ENCODE results near the gene C1QTNF12.
"Not testable (repeated sequence)": the region's sequence is repeated elsewhere in the genome, so short reads cannot be mapped to it uniquely, and the experiment has no call there.

The C1QTNF12 gene

DNA sequence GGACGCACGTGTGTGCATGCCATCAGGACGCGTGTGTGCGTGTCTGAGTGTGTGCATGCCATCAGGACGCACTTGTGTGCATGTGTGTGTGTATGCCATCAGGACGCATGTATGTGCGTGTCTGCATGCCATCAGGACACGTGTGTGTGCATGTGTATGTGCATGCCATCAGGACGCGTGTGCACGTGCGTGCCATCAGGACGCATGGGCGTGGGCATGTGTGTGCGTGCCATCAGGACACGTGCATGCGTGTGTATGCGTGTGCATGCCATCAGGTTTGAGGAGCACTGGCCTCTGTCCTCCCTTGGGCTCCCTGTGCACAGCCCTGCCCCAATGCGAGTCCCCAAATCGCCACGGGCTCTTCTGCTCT, 12.6 kb upstream of the C1QTNF12 start:
- no peak for DNase-seq

DNA sequence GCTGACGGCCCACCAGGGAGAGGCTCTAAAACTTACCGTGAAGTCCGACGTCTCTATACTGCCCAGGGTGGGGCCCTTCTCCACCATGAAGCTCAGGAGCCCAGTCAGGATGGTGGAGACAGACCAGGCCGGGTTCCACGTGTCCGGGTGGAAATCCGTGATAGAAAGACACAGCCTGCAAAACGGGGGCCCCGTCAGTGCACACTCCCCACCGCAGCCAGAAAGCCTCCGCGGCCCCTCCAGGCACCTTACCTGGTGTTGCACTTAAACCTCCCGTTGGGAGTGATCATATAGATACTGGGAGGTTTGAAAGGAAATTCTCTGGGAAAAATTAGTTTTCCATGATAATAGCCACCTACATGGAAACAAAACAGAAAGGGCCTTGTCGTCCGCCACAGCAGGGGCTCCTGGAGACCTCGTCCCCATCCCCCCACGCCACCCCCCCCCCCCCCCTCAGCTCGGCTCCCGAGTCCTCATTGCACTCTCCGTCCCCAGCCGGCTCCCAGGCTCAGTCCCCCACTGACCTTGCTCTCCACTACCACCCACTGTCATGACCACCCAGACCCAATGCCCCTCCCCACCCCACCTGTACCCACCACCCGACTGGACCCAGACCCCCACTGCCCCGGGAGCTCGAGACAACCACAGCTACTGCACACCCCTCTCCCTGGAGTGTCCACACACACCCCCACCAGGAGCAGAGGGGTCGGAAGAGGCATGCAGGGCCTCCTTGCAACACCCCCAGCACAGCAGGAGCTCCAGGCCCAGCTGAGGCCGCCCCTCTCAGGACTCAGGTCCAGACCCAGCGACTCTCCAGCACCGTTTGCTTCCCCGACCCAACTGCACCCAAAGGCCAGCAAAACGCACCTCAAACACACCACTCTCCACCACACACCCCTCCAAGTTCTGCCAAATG, 10.7 kb upstream of the C1QTNF12 start:
- DNase-seq: no peak

DNA sequence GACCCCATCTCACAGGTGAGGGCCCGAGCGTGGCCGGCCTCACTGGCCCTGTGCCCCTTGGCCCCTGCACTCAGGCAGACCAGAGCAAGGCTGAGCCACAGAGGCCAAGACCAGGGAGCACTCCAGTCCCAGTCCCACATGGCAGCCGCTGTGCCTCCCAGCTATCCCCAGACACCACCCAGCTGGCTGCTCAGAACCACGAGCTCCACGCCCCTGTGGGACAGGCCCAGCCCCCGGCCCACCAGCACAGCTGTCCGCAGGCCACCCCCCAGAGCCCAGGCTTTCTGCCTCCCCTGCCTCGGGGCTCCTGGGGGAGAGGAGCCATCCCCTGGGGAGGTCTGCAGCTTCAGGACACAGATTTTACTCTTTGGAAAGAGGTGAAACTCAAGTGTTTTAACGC, 9.1 kb upstream of the C1QTNF12 start:
- no peak for DNase-seq

DNA sequence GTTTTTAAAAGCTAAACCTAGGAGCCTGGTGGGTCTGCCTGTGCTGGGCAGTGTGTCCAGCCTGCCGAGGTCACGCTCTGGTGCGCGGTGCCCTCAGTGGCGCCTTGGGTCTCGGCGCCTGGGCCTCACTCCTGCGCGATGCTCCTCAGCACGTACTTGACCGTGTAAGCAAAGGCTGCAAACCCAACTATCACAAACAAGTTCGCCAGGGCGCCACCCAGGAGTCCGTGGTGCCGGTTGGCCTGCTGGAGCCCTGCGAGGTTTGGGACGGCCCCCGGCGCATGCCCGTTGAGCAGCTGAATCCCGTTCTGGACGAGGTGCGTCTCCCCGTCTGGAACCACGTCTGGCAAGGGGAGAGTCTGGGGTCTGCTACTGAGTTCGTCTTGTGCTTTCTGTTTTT, 8.6 kb upstream of the C1QTNF12 start:
- no peak for DNase-seq

DNA sequence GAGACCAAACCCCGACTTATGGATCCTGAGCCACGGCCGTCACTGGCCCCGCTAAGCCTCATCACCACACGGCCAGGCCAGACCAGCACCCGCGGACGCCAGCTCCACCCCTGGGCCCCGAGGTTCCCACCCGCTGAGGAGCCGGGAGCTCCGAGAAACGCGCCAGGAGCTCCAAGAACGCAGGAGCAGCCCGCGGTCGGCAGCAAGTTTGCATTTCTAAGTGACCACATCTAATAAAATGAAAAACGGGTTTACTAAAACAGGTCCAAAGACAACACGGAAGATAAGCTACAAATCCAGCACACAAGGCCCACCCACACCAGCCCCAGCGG, 8.1 kb upstream of the C1QTNF12 start:
- no peak for DNase-seq

DNA sequence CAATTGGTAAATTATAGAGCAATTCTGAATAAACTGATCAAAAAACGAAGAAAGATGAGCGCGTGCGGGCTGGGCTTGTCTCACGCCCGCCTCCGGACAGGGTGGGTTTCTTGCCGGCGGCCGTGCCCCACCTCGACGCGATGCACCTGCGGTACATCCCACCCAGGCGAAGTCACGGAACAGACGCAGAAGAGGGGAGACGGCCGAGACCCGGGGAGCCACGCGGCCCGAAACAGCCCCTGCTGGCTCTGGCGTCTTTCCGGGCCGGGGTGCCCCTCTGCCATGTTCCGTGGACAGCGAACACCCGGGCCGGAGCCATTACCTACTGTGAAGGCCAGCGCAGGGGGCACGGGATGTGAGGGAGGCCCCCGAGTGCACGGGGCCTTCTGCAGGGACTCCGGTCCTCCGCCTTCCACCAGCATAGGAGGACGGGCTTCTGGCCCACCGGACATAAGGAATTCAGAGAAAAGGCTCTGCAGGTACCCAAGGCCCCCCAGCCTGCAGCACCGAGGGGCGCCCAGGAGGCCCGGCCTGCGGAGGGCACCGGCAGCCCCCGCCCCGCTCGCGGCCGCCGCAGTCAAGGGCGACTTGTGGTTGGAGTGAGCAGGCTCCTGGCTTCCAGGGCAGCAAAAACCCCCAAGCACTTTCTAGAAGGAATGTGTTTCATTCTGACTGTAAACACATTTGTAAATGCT, 7.6 kb upstream of the C1QTNF12 start:
- no peak for DNase-seq

DNA sequence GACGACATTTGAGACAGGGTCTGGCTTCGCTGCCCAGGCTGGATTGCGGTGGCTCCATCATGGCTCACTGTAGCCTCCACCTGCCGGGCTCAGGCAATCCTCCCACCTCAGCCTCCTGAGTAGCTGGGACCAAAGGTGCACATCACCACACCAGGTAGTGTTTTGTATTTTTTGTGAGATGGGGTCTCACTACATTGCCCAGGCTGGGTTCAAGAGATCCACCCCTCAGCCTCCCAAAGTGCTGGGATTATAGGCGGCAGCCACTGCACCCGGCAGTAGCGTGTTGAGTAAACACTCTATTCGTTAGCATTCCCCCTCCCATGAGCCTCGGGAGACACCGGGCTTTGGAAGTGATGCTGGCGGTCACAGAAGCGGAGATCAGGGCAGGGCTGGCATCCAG, 6.8 kb upstream of the C1QTNF12 start:
- no peak for DNase-seq

DNA sequence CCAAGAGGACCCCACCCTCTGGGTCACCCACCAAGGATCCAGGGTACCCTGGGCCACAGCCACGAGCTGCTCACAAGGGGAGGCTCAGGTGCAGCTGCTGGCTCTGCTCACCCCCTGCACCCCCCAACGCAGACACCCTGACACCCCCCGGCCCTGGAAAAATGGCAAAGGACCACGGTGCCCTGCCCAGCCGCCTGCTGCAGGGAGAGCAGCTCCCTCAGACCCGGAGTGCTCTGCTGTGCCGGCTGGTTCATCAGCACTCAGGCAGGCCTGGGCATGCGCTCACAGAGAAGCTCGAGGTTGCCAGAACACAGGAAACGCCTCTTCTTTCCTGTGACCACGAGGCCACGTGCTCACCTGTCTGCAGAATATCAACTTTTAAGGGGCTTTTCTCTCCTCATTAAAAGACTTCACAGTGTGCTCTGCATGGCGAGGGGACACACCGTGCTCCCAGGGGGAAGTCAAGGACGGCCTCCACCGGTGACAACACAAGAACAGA, 4.3 kb upstream of the C1QTNF12 start:
- no peak for DNase-seq

DNA sequence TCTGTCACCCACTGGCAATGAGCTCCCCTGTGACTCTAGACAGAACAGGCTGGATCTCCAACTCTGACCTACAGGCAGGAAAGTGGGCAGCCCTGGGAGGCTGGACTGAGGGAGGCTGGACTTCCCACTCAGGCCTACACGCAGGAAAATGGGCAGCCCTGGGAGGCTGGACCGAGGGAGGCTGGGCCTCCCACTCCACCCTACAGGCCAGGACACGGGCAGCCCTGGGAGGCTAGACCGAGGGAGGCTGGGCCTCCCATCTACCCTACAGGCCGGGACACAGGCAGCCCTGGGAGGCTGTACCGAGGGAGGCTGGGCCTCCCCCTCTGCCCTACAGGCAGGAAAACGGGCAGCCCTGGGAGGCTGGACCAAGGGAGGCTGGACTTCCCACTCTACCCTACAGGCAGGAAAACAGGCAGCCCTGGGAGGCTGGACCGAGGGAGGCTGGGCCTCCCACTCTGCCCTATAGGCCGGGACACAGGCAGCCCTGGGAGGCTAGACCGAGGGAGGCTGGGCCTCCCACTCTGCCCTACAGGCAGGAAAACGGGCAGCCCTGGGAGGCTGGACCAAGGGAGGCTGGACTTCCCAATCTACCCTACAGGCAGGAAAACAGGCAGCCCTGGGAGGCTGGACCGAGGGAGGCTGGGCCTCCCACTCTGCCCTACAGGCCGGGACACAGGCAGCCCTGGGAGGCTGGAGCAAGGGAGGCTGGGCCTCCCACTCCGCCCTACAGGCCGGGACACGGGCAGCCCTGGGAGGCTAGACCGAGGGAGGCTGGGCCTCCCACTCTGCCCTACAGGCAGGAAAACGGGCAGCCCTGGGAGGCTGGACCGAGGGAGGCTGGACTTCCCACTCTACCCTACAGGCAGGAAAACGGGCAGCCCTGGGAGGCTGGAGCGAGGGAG, 1.7 kb upstream of the C1QTNF12 start:
- not testable (repeated sequence) for DNase-seq

DNA sequence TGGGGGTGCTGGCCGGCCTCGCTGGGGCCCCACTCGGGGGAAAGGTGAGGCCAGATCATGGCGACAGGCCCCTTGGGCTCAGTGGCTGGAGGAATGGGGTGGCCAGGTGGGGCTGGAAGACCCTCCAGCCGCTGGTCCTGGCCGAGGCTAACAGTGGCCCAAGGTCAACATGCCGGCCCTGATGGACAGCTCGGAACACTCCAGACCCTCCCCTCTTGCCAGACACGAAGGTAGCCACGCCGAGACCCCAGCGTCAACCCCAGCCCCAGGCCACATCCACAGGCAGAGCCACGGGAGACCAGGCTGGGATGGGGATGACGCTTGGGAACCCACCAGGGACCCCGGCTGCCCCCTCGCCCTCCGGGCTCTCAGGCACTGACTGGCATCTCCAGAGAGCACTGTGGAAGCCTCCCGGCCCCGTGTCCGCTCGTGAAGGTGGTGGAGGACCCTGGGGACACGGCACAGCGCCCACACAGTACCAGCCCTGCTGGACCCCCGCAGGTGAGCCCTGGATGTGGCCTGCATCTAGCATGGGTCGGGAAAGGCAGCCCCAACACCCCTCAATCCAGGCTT, 905 bp upstream of the C1QTNF12 start:
- DNase-seq: no peak

DNA sequence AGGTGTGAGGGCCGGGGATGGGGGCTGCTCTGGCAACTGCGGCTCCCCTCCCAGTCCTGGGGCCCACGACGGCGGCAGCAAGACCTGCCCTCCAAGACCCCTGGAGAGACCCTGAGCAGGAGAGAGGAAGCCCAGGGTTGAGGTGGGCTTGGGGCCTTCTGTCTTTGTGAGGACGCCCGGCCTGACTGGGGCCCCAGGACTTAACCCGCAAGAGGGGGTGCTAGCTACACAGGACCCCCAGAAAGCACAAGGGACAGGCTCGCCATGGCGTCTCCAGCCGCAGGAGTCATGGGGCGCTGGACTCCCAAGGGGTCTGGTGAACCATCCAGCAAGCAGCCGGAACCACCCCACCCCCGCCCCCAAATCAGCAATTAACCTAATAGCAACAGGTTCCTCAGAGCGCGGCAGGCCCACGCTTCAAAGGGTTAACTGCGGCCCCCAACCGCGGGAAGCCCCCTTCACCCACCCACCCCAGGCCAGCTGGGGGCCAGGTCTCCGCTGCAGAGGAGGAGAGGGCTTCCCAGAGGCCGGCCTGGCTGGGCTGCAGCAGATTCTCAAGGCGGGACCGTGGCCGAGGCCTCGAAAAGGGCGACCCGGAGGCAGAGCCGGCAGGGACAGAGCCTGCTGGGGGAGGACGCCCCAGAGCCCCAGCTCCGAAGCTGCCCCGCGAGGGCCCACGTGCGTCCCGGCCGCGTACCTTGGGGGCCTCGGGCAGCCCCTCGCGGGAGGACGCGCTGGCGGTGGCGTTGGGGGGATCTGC, 525 bp downstream of the C1QTNF12 start:
- DNase-seq: no peak

DNA sequence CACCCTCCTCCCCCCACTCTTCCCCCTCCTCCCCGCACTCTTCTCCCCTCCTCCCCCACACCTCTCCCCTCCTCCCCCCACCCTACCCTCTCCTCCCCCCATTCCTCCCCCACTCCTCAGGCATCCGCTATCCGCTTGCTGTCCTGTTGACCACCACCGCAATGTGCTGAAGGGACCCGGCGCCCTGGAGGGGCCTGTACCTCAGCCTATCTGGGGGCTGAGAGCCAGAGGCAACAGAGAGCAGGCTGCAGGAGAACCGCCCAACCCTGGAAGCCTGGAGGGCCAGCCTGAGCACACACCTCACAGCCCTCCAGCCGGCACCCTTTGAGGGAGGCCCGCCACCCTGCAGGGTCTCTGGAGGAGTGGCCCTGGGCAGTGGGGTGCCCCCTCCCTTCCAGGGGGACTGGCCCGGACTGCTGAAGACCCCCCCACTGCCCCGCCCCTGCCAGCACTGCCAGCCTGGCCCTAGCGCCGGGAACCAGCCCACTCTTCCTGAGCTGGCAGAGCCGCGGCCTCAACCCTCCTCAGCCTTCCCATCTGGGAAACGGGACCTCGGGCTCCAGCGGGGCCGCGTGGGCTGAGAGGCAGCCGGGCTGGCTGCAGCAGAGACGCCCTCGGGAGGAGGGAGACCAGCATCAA, 1.2 kb downstream of the C1QTNF12 start:
- no peak for DNase-seq

DNA sequence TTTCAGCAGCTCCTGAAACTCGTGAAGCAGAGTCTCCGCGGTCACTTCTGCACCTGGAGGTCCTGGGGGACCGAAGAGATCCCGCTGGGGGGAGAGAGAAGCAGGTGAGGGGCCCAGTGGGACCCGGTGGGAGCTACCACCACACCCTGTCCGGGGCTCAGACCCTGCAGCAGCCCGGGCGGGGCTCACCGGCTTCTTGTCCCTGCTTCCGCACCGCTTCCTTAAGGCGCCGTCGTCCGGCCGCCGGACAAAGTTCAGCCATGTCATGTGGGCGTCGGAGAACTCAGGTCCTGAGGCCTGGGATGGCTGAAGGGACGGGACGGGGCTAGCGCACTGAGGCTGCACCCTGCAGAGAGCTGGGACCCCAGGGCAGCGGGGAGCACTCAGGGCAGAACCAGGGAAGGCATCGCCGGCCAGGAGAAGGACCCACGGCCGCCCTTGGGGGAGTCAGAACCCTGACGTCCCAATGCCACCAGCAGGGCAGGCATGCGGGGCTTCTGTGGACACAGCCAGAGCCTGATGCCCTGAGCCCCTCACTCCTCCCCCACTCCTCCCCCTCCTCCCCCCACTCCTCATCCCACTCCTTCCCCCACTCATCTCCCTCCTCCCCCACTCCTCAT, 2.2 kb downstream of the C1QTNF12 start:
- no peak for DNase-seq

DNA sequence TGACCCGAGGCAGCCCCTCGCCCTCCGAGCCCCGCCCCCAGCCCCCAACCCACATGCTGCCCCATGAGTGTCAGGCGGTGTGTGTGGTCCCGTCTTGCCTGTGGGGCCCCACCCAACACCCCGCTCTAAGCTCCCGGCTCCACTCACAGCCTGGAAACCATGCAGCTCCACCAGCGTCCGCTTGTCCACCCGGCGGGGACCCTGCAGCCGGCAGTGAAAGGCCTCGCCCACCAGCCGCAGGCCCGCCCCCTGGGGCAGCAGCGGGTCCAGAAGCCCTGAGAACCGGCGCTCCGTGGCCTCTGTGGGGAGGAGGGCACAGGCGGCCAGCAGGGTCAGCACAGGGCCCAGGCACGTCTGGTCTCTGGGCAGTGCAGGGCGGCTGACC, 2.7 kb downstream of the C1QTNF12 start:
- no peak for DNase-seq

DNA sequence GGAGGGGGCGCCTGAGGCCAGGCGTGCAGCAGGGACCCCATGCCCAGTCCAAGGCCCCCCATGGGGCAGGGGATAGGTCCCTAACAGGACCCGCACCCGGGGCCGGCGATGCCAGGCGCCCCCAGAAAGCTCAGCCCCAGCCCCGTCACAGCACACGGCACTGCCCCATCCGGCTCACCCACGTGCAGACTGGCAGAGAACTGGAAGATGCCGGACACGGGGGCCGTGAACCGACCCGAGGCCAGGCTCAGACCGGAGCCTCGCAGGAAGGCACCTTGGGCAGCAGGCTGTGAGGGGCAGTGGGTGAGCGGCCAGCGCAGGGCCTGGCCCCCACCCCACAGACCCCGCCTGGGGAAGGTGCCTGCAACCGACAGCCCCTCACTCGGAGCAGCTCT, 3.3 kb downstream of the C1QTNF12 start:
- DNase-seq: no peak

DNA sequence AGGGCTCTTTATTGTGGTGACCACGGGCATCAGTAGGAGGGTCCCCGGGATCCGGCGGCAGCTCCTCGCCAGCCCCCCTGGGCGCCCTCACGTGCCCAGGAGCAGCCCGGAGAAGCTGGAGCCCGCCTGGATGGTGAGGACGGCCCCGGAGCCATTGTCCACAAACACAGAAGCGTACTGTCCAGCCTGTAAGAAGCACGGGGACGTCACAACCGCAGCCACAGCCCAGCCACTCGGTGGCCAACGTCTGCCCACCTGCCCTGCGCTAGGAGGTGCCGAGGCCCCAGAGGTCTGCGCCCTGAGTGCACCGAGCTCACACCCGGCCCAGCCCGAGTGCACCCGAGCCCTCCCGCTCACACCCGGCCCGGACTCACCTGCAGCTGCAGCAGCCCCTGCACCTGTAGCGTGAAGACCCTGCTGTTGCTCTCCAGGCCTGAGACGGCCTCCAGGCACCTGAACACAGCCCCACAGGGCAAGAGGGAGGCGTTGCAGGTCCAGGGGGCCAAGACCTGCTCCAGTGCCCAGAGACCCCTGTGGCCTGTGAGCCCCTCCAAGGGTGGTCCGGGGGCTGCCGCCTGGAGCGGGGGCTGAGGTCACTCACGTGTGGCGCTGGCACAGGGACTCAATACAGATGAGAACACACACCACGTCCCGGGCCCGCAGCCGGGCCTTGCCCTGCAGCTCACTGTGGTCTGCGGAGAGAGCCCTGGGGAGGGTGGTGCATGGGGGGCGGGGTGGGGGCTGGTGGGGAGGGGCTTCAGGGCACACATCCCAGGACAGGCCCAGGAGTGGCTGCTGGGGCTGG, 3.9 kb downstream of the C1QTNF12 start:
- DNase-seq: no peak

DNA sequence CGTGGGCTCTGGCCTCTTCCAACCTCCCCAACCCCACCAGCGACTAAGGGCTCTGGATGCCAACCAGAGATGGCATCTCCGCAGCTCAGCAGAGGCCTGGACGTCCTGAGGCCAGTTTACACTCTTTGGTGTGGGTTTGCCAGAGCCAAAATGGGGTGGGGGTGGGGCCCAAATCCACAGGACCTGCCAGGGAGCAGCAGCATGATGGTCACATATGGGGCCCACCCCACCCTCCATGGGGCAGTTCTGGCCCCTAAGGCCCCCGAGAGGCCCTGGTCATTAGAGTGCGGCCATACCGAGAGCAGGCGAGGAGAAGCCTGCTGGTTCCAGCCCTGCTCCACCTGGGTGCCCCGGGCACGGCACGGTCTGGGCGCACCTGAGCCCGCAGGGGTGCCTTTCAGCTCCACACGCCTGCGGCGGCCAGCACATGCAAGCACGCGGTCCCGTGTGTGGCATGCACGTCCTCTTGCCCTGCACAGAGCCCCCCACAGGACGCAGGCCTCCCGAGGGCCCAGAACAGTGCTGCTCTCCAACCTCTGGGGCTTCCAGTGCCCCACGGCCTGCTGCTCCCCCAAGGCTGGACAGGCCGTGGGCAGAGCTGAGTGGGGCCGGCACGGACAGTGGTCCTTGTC, 4.8 kb downstream of the C1QTNF12 start:
- no peak for DNase-seq

DNA sequence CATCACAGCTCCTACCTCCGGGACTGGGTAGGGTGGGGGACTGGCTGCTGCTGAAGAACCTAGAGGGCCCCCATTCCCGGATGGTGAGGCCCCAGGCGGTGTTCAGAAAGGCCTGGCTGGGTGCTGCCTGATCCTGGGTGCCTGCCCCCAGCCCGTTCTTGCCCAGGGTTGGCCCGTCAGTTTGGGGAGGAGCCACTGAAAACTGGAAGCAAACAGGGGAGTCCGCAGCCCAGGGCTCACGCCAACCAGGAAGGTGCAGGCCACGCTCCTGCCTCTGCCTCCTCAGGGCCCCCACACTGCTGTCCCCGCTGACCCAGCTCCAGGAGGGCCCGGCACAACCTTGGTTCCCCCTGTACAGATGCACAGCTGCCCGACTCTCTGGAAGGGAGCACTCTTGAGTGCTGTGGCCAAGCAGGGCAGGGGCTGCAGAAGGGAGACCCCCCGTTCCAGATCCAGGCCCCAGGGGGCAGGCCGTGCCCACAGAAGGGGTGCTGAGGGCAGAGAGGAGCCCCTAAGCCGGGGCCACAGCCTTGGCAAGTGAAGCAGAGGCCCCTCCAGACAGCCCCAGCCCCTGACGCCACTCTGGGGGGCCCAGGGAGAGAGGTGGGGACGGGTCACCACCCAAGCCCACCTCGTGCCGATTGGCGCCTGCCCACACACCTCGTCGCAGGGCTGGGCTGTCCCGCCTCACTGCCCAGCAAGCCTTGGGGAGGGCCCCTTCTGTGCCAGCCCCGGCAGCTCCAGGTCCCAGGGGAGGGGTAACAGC, 5.5 kb downstream of the C1QTNF12 start:
- DNase-seq: peak; percentile 30 to 35

DNA sequence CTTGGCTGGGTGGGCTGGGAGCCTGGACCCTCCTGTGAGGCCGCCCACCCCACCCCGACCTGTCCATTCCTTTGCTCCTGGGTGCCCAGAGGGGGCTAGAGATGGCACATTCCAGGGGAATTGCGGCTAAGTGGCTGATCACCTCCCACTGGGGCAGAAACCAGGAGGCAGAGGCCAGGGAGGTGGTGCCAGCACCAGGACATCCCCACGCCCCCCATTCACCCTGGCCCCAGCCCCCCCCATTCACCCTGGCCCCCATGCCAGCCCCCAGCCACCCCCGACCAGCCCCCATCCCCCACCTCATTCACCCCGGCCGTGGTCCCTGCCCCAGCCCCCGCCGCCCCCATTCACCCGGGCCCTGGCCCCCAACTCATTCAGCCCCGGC, 6.2 kb downstream of the C1QTNF12 start:
- DNase-seq: no peak
